IPS DF 6.9 (cell line): ENCODE results near the gene PER1.

Source experiments
- DNase-seq: peaks from one replicate; pipeline ENCODE4 v3.0.0-alpha.2; 2013; ENCODE audit warnings: low read depth, low spot score
- H3K27ac ChIP-seq: one replicate; pipeline ENCODE4 v1.5.1; 2013; ENCODE audit warnings: low read length, control low read depth
- H3K27me3 ChIP-seq: 2 replicates; pipeline ENCODE4 v1.6.1; 2013; ENCODE audit warnings: mild to moderate bottlenecking, low read length; ENCODE audit not compliant: control insufficient read depth, insufficient read depth
- H3K36me3 ChIP-seq: 2 replicates; pipeline ENCODE4 v1.6.1; 2013; ENCODE audit warnings: low read length; ENCODE audit not compliant: control insufficient read depth, insufficient read depth
- H3K4me1 ChIP-seq: 2 replicates; pipeline ENCODE4 v1.6.1; 2013; ENCODE audit warnings: low read length; ENCODE audit not compliant: control insufficient read depth, insufficient read depth
- H3K4me3 ChIP-seq: 2 replicates; pipeline ENCODE4 v1.5.1; 2013; ENCODE audit warnings: mild to moderate bottlenecking, low read length
- H3K9me3 ChIP-seq: 2 replicates; pipeline ENCODE4 v1.6.1; 2013; ENCODE audit warnings: low read length, inconsistent platforms; ENCODE audit not compliant: control insufficient read depth, insufficient read depth
- WGBS: extraction: QIAGEN DNeasy Blood & Tissue Kit; methylation state at CpG from one replicate; pipeline ENCODE4 v1.1.7; 2013; ENCODE audit warnings: mixed read lengths, missing lambda C conversion rate; ENCODE audit not compliant: insufficient read length, insufficient coverage; 5-methylcytosine and 5-hydroxymethylcytosine counted together

PER1 gene

GRCh38 chr17:8153031-8153451 lies 837 bp upstream of the PER1 start:
- Histone ChIP-seq H3K9me3 (no peaks in the 10 kb centered on the region), H3K36me3 (peaks cover 10% of the 10 kb centered on the region), H3K4me1 (peaks cover 9% of the 10 kb centered on the region), H3K4me3 (no peak overlapping the region), H3K27me3 (no peaks in the 10 kb centered on the region), H3K27ac (no peak overlapping the region)
- no peak for DNase-seq
- WGBS: no CpG with 5 or more reads among the region's 7 CpGs

DNA sequence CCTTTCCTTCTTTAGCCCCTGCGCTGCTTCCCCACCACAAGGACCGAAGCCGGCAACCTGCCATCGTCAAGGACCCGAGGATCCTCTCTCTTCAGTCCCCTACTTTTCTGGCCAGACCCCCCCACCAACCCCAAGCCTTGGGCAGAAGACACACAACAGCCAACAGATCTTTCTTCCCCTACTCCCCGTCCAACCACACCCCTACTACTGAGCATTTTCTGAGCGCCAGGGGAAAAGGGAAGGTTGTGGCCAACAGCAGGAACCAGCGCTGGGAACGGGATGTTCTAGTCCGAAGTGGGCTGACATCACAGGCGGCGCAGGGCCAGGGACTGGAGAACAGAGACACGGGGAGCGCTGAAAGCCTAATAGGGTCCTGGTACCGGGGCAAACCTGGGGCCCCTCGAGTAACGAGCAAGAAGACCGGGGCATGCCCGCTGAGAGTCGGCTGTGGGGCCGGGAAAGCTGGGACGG lies 528 bp downstream of the PER1 start:
- Histone ChIP-seq H3K36me3 (peaks cover 21% of the 10 kb centered on the region), H3K27ac (no peak overlapping the region), H3K9me3 (no peaks in the 10 kb centered on the region), H3K4me3 (peak overlapping the region; percentile 81), H3K4me1 (peaks cover 9% of the 10 kb centered on the region), H3K27me3 (no peaks in the 10 kb centered on the region)
- no peak for DNase-seq
- no CpG with 5 or more reads among the region's 22 CpGs for WGBS

DNA sequence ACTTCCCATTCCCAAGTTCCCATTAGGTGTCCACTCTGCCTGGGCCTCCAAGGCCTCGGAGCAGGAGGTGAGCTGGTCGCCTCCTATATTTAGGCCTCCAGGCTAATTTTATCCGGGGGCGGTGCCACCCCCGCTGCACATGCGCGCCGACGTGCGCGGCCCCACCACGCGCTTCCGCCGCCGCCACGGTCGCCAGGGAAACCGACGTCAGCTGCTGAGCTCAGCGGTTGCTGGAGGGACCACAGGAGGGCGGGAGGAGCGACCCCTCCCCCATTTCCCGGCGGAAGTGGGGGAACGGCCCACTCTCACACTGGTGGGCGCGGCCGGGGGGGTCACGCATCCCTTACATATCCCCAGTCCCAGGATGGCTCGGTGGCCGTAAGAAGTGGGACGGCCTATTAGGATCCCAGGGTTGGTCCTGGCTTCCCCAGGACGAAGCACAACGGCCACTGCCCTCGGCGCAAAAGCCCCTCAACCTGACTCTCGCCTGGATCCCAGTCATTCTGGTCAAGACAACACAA lies 1.0 kb downstream of the PER1 start:
- Histone ChIP-seq H3K4me3 (peak overlapping the region; percentile 81; the same call in 1 of the 2 replicates), H3K4me1 (peaks cover 9% of the 10 kb centered on the region), H3K27me3 (no peaks in the 10 kb centered on the region), H3K36me3 (peaks cover 24% of the 10 kb centered on the region), H3K9me3 (no peaks in the 10 kb centered on the region), H3K27ac (no peak overlapping the region)
- DNase-seq: no peak
- no CpG with 5 or more reads among the region's 38 CpGs for WGBS

DNA sequence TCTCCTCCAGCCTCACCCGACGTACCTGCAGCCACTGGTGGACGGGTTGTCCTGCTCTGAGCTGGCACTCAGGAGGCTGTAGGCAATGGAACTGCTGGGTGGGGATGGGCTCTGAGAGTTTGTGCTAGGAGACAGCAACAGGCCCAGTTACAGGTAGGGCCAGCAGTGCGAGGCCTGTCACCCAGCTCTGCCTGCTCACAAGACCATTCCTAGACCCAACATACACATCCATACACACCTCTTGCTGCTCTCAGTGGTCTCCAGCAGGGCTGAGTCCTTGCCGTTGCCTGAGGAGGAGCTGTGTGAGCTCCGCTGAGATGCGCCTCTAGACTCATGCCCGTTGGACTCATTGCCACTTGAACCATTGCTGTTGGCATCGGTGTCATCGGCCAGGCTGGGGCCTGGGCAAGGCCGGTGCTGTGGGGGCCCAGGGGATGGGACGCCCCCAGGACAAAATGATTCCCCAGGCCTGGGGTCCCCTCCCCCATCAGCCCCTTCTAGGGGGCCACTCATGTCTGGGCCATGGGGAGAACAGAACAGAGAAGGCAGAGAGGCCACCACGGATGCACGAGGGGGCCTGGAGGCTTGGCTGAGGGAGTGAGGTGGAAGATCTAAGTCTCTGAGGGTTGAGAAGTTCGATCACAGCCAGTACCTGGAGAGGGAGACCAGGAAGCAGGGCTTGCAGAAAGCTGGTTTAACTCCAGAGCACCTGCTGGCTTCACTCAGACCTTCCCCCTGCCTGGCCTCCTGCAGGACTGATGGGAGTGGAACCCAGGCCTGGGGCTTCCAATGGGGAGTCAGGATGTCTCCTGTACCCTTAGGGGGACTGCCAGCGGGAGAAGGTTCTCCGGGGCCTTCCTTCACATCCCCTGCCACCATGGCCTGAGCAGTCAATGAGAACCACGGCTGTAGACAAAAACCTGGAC lies 1.7 kb downstream of the PER1 start:
- no peak overlapping the region for H3K27ac ChIP-seq
- peaks cover 31% of the 10 kb centered on the region for H3K36me3 ChIP-seq
- peaks cover 9% of the 10 kb centered on the region for H3K4me1 ChIP-seq
- peak overlapping the region; percentile 81; the same call in 1 of the 2 replicates for H3K4me3 ChIP-seq
- no peaks in the 10 kb centered on the region for H3K9me3 ChIP-seq
- H3K27me3 ChIP-seq: no peaks in the 10 kb centered on the region
- no CpG with 5 or more reads among the region's 18 CpGs for WGBS
- DNase-seq: no peak

GRCh38 chr17:8149419-8150193 lies 2.6 kb downstream of the PER1 start:
- Histone ChIP-seq H3K4me1 (peaks cover 9% of the 10 kb centered on the region), H3K27ac (no peak overlapping the region), H3K27me3 (no peaks in the 10 kb centered on the region), H3K9me3 (no peaks in the 10 kb centered on the region), H3K4me3 (no peak overlapping the region), H3K36me3 (peaks cover 34% of the 10 kb centered on the region)
- WGBS: no CpG with 5 or more reads among the region's 29 CpGs
- DNase-seq: no peak

DNA sequence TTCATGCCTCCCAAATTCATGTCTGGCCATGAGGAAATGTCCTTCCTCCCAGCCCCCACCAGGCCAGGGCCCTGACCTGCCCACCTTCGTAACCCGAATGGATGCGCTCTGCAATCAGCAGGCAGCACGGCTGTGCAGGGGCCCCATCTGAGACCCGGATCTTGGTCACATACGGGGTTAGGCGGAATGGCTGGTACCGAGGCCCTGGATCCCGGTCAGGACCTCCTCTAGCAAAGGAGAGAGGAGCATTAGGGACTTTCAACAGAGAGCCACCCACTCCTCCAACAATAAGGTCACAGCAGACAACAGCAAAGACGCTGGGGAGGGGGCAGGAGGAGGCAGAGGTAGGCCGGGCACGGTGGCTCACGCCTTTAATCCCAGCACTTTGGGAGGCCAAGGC lies 3.6 kb downstream of the PER1 start:
- no peak overlapping the region for H3K4me3 ChIP-seq
- peaks cover 42% of the 10 kb centered on the region for H3K36me3 ChIP-seq
- WGBS: no CpG with 5 or more reads among the region's 13 CpGs
- no peaks in the 10 kb centered on the region for H3K9me3 ChIP-seq
- no peaks in the 10 kb centered on the region for H3K27me3 ChIP-seq
- DNase-seq: no peak
- H3K27ac ChIP-seq: no peak overlapping the region
- peaks cover 8% of the 10 kb centered on the region for H3K4me1 ChIP-seq

DNA sequence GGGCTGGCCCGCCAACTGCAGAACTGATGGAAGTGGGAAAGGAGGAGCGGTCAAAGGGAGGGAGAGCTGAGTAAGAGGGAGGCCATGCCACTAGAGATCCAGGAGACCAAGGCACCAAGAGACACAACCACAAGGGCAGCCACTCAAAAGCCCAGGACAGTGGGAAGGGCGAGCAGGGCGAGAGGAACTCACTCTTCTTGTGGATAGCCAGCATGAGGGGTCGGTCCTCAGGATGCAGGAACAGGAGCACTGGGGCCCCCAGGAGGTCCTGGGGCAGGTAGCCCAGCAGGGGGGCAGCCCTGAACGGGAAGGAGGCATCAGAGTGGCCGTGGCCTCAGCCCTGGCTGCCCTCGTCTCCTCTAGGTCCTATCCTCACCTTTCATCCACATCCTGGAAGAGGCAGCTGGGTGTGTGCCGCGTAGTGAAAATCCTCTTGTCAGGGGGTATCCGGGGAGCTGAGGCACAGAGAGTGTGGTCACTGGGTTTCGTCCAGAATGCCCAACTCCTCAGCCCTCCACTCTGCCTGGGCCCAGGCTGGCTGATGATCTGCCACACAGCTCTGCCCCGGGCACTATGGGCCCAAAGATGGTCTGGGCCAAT lies 4.3 kb downstream of the PER1 start:
- Histone ChIP-seq H3K4me3 (no peak overlapping the region), H3K4me1 (peaks cover 6% of the 10 kb centered on the region), H3K27ac (no peak overlapping the region), H3K27me3 (no peaks in the 10 kb centered on the region), H3K9me3 (no peaks in the 10 kb centered on the region), H3K36me3 (peaks cover 43% of the 10 kb centered on the region)
- no CpG with 5 or more reads among the region's 13 CpGs for WGBS
- DNase-seq: no peak

- Histone ChIP-seq H3K4me1 (peaks cover 4% of the 10 kb centered on the region), H3K27ac (no peak overlapping the region), H3K36me3 (peaks cover 44% of the 10 kb centered on the region), H3K9me3 (no peaks in the 10 kb centered on the region), H3K4me3 (no peak overlapping the region), H3K27me3 (no peaks in the 10 kb centered on the region)
- WGBS: no CpG with 5 or more reads among the region's 26 CpGs
- DNase-seq: no peak
These were observed 4.9 kb downstream of the PER1 start for GRCh38 chr17:8147141-8147804.

DNA sequence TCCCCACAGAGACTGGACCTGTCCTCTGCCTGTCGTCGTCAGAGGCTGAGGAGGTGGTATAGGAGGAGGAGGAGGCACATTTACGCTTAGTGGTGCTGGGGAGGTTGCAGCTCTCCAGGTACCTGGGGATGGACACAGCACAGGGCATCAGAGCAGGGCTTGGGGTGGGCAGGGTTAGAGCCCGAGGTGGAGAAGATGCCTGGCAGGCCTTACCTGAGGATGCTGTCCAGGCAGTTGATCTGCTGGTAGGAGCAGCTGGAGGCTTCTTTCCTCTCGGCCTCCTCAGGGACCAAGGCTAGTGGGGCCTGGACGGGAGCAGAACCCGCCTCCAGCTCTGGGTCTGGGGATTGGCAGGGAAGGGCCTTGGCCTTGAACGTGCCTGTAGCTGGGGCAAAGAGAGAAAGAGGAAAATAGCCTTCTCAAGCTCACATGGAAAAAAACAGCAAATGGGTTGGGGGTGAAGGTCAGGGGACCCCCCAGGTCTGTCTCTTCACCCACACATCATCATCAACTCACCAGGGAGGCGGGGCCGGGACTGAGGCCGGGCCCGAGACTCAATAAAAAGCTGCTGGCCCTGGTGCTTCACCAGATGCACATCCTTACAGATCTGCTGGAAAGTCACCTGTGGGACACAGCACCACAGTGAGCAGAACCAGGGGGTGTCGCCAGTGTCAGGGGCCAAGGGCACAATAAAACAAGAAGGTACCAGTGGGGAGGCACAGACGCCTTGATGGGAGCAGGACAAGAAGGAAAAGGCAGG lies 5.6 kb downstream of the PER1 start:
- peaks cover 50% of the 10 kb centered on the region for H3K36me3 ChIP-seq
- H3K9me3 ChIP-seq: no peaks in the 10 kb centered on the region
- DNase-seq: no peak
- H3K4me1 ChIP-seq: peaks cover 4% of the 10 kb centered on the region
- no CpG with 5 or more reads among the region's 14 CpGs for WGBS
- H3K27me3 ChIP-seq: no peaks in the 10 kb centered on the region
- no peak overlapping the region for H3K4me3 ChIP-seq
- no peak overlapping the region for H3K27ac ChIP-seq
